D721Med (cell line): ENCODE measurements around the gene WNT16.
A peak's percentile ranks its signal among the peaks of the same experiment; 100 is the strongest.

Experiments used
- DNase-seq: peaks from one replicate; pipeline ENCODE4 v3.0.0; 2011; ENCODE audit warnings: low spot score; ENCODE audit not compliant: insufficient read length
- FAIRE-seq: peaks from 2 replicates; lab custom pipeline; 2011; peaks lifted over from hg19 to GRCh38; lab: Jason Lieb, UNC
- CTCF ChIP-seq: IDR thresholded peaks from 2 replicates; pipeline ENCODE4 v1.5.1; 2012; ENCODE audit warnings: mild to moderate bottlenecking, control low read depth; ENCODE audit not compliant: insufficient read depth; ENCODE audit errors: missing control alignments

Gene WNT16

GRCh38 chr7:121366852-121367431, 38.1 kb downstream of the WNT16 start:
- TF ChIP-seq CTCF: peak; percentile 80
- no peak for DNase-seq
- FAIRE-seq: peak; percentile 56

GRCh38 chr7:121369462-121369861, 40.7 kb downstream of the WNT16 start:
- FAIRE-seq: no peak
- no peak for TF ChIP-seq CTCF
- DNase-seq: no peak

GRCh38 chr7:121371367-121371766, 42.6 kb downstream of the WNT16 start:
- no peak for DNase-seq
- no peak for TF ChIP-seq CTCF
- no peak for FAIRE-seq

- FAIRE-seq: no peak
- no peak for TF ChIP-seq CTCF
- no peak for DNase-seq
Observed at GRCh38 chr7:121371883-121372282, 43.1 kb downstream of the WNT16 start.

- no peak for TF ChIP-seq CTCF
- DNase-seq: no peak
- peak; percentile 64 for FAIRE-seq
Observed at GRCh38 chr7:121372376-121373010, 43.7 kb downstream of the WNT16 start.

GRCh38 chr7:121373177-121373576, 44.4 kb downstream of the WNT16 start:
- no peak for TF ChIP-seq CTCF
- no peak for FAIRE-seq
- DNase-seq: no peak

- FAIRE-seq: no peak
- no peak for TF ChIP-seq CTCF
- DNase-seq: no peak
Observed at GRCh38 chr7:121376979-121377378, 48.2 kb downstream of the WNT16 start.
